ENCODE results near the gene UBE3A. TPM values are rescaled to one million over a fixed set of nuclear protein-coding genes. Genes with fewer than 3 reads are reported as not detected.

Gene UBE3A
- total RNA-seq, 6 experiments from 2014 or later, result 36.6 to 52.4 (median 44.6) TPM

GRCh38 chr15:25401501-25401900 lies 37.3 kb downstream of the UBE3A start:
- Histone ChIP-seq H3K4me1 (peaks cover 0 to 18% (median 0%) of the 10 kb centered on the region in 4 donors), H3K36me3 (no peaks in the 10 kb centered on the region), H3K27me3 (no peaks in the 10 kb centered on the region), H3K27ac (no peak overlapping the region), H3K4me3 (no peak overlapping the region), H3K9me3 (no peaks in the 10 kb centered on the region)
- intact Hi-C loops (cut with DNase I), result no loop called here
- DNase-seq (no peak), ATAC-seq (no peak)
- TF ChIP-seq CTCF (IDR thresholded peaks at IDR 0.05) (no peak), POLR2A (IDR thresholded peaks at IDR 0.05) (no peak)

- DNase-seq, result no peak
- intact Hi-C loops (cut with DNase I), result no loop called here
- H3K4me3 ChIP-seq, result no peak overlapping the region
- H3K4me1 ChIP-seq, result peaks cover 0 to 30% (median 0%) of the 10 kb centered on the region in 4 donors
- H3K36me3 ChIP-seq, result no peaks in the 10 kb centered on the region
- peak in 3 of 4 donors; percentile 43 to 80 (median 72) for ATAC-seq
- no peaks in the 10 kb centered on the region for H3K9me3 ChIP-seq
- H3K27ac ChIP-seq, result no peak overlapping the region
- TF ChIP-seq POLR2A (IDR thresholded peaks at IDR 0.05) (no peak), CTCF (IDR thresholded peaks at IDR 0.05) (no peak)
- no peaks in the 10 kb centered on the region for H3K27me3 ChIP-seq
Observed at GRCh38 chr15:25397100-25397499, 41.7 kb downstream of the UBE3A start.

- H3K9me3 ChIP-seq, result no peaks in the 10 kb centered on the region
- H3K4me1 ChIP-seq, result peaks cover 0 to 30% (median 0%) of the 10 kb centered on the region in 4 donors
- no peak overlapping the region for H3K27ac ChIP-seq
- intact Hi-C loops (cut with DNase I), result no loop called here
- no peak overlapping the region for H3K4me3 ChIP-seq
- ATAC-seq, result peak in 1 of 4 donors; percentile 19
- no peak for TF ChIP-seq CTCF (IDR thresholded peaks at IDR 0.05)
- no peak for TF ChIP-seq POLR2A (IDR thresholded peaks at IDR 0.05)
- H3K36me3 ChIP-seq, result no peaks in the 10 kb centered on the region
- DNase-seq, result no peak
- H3K27me3 ChIP-seq, result no peaks in the 10 kb centered on the region
- 46% methylated on average over 2 of the region's 2 CpGs for WGBS (ENCODE audit: insufficient coverage, low coverage, low lambda C conversion rate, missing lambda C conversion rate)
Observed at GRCh38 chr15:25394898-25395297, 43.9 kb downstream of the UBE3A start.

GRCh38 chr15:25392806-25393205 lies 46.0 kb downstream of the UBE3A start:
- no peak for DNase-seq
- 70% methylated on average over 3 of the region's 3 CpGs for WGBS (ENCODE audit: insufficient coverage, low coverage, low lambda C conversion rate, missing lambda C conversion rate)
- Histone ChIP-seq H3K27ac (no peak overlapping the region), H3K36me3 (no peaks in the 10 kb centered on the region), H3K4me1 (peaks cover 0 to 29% (median 0%) of the 10 kb centered on the region in 4 donors), H3K9me3 (no peaks in the 10 kb centered on the region), H3K27me3 (no peaks in the 10 kb centered on the region), H3K4me3 (no peak overlapping the region)
- no peak for ATAC-seq
- TF ChIP-seq CTCF (IDR thresholded peaks at IDR 0.05) (no peak), POLR2A (IDR thresholded peaks at IDR 0.05) (no peak)
- intact Hi-C loops (cut with DNase I), result no loop called here
